HUES64 (cell line): ENCODE data around the gene TMEM169.

Experiments
- H3K27ac ChIP-seq: 2 replicates; pipeline ENCODE4 v1.7.0; 2013; ENCODE audit warnings: low read depth, low read length, inconsistent platforms
- H3K27me3 ChIP-seq: 2 replicates; pipeline ENCODE4 v1.6.1; 2013; ENCODE audit warnings: mild to moderate bottlenecking, low read length; ENCODE audit not compliant: insufficient read depth
- H3K36me3 ChIP-seq: 2 replicates; pipeline ENCODE4 v1.6.1; 2013; ENCODE audit warnings: mild to moderate bottlenecking, low read length; ENCODE audit not compliant: insufficient read depth
- H3K4me1 ChIP-seq: 2 replicates; pipeline ENCODE4 v1.6.1; 2013; ENCODE audit warnings: mild to moderate bottlenecking, low read length, moderate library complexity; ENCODE audit not compliant: insufficient read depth
- H3K4me3 ChIP-seq: 2 replicates; pipeline ENCODE4 v1.5.1; 2013; ENCODE audit warnings: mild to moderate bottlenecking, low read length, moderate library complexity
- H3K9ac ChIP-seq: 2 replicates; pipeline ENCODE4 v1.6.1; 2013; ENCODE audit warnings: mild to moderate bottlenecking, low read depth, low read length
- H3K9me3 ChIP-seq: 2 replicates; pipeline ENCODE4 v1.6.1; 2013; ENCODE audit warnings: low read depth, low read length; ENCODE audit not compliant: insufficient read depth
- WGBS: fragments of 150-250, 120-280 bp; methylation state at CpG from one replicate; pipeline ENCODE4 v1.1.7; 2013; ENCODE audit warnings: missing lambda C conversion rate; 5-methylcytosine and 5-hydroxymethylcytosine counted together

Gene TMEM169

DNA sequence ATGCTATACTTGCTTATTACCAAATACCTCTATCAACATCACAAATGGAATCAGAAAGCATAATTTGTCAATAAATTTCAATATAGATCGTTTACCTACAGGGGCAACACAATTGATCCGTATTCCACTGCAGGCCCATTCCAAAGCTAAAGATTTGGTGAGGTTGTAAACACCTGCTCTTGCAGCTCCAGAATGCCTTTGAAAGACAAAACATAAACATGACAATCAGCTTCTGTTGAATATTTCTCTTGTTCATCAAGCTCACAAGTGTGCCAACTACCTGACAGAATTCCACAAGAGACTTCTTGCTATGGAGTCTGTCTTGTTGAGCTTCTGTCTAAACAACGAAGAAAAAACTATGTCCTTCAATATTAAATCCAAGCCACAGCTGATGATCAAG lies 30.4 kb upstream of the TMEM169 start:
- 89% methylated on average over 3 of the region's 3 CpGs for WGBS

DNA sequence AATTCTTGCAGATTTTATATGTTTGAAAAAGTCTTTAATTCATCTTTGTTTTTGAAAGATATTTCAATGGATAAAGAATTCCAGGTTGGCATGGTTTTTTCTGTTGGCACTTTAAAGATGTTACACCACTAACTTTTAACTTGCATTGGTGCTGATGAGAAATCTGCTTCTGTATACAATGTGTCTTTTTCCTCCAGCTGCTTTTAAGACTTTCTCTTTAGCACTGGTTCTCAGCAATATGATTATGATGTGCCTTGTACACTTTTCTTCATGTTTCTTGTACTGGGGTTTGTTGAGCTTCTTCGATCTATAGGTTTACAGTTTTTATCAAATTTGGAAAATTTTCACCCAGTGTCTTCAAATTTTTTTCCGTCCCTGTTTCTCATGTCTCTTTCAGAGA lies 29.3 kb upstream of the TMEM169 start:
- no peaks in the 10 kb centered on the region for H3K27me3 ChIP-seq
- 98% methylated on average over 2 of the region's 2 CpGs for WGBS
- peak overlapping the region; percentile 35; the same call in 1 of the 2 replicates for H3K27ac ChIP-seq
- peaks cover 23% of the 10 kb centered on the region for H3K36me3 ChIP-seq
- H3K4me3 ChIP-seq = no peak overlapping the region
- H3K4me1 ChIP-seq = no peaks in the 10 kb centered on the region; the same call in 1 of the 2 replicates
- H3K9me3 ChIP-seq = no peaks in the 10 kb centered on the region
- H3K9ac ChIP-seq = no peak overlapping the region

More for the DNA sequence above, 30.4 kb upstream of the TMEM169 start:
- Histone ChIP-seq H3K36me3 (peaks cover 34% of the 10 kb centered on the region), H3K4me1 (no peaks in the 10 kb centered on the region; the same call in 1 of the 2 replicates), H3K9me3 (no peaks in the 10 kb centered on the region), H3K27ac (peak overlapping the region; percentile 88; the same call in 1 of the 2 replicates), H3K27me3 (no peaks in the 10 kb centered on the region), H3K9ac (0 out of 2 replicates have a peak overlapping the region, but pooled peaks have one; percentile 49), H3K4me3 (no peak overlapping the region)

DNA sequence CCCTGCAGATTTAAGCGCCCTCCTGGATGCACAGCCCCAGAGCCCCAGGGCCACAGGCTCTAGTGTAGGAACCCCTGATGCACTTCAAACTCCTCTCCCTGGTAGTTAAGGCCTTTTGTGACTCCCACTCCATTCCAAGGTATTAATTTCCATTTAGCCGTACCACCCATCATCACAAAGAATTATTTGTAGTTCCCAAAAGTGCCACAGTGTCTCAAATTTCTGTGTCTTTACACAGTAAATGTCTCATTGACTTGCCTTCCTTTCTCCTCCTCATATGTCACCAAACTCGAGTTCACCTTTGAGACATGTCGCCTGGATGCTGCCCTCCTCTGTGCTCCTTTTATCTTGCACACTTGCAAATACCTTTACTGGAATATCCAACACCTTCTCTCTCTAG lies 26.0 kb upstream of the TMEM169 start:
- WGBS = 90% methylated on average over 4 of the region's 4 CpGs
- Histone ChIP-seq H3K36me3 (peaks cover 26% of the 10 kb centered on the region), H3K27ac (no peak overlapping the region), H3K9ac (no peak overlapping the region), H3K4me3 (no peak overlapping the region), H3K4me1 (no peaks in the 10 kb centered on the region; the same call in 1 of the 2 replicates), H3K9me3 (0 out of 2 replicates have a peak, but pooled peaks cover 2% of the 10 kb centered on the region), H3K27me3 (no peaks in the 10 kb centered on the region)

DNA sequence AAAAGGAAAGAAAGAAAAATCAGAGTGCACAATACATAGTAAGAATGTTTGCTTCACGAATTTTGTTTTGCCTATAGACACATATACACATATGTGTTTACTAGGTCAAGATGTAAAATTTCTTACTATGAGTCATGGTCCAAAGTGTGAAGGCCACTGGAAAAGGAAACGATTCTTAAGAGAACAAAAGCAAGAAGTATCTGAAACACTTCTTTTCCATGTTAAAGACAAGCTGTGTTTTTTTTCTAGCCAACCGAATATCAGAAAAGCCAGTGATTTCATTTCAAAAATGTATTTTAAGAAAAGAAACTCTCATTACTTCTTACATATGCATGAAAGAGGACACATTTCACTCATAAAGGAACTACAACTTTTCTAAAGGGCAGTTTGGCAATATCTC lies 25.0 kb upstream of the TMEM169 start:
- 100% methylated on average over 2 of the region's 3 CpGs for WGBS
- no peaks in the 10 kb centered on the region for H3K27me3 ChIP-seq
- no peak overlapping the region for H3K4me3 ChIP-seq
- H3K27ac ChIP-seq = no peak overlapping the region
- H3K4me1 ChIP-seq = no peaks in the 10 kb centered on the region
- H3K36me3 ChIP-seq = peaks cover 31% of the 10 kb centered on the region
- H3K9me3 ChIP-seq = 0 out of 2 replicates have a peak, but pooled peaks cover 2% of the 10 kb centered on the region
- H3K9ac ChIP-seq = no peak overlapping the region

- Histone ChIP-seq H3K27me3 (no peaks in the 10 kb centered on the region), H3K36me3 (peaks cover 41% of the 10 kb centered on the region), H3K4me3 (no peak overlapping the region), H3K9ac (no peak overlapping the region), H3K27ac (0 out of 2 replicates have a peak overlapping the region, but pooled peaks have one; percentile 1), H3K4me1 (no peaks in the 10 kb centered on the region), H3K9me3 (0 out of 2 replicates have a peak, but pooled peaks cover 2% of the 10 kb centered on the region)
- 87% methylated on average over 7 of the region's 7 CpGs for WGBS
These were observed 24.0 kb upstream of the TMEM169 start for GRCh38 chr2:216057688-216058193.

DNA sequence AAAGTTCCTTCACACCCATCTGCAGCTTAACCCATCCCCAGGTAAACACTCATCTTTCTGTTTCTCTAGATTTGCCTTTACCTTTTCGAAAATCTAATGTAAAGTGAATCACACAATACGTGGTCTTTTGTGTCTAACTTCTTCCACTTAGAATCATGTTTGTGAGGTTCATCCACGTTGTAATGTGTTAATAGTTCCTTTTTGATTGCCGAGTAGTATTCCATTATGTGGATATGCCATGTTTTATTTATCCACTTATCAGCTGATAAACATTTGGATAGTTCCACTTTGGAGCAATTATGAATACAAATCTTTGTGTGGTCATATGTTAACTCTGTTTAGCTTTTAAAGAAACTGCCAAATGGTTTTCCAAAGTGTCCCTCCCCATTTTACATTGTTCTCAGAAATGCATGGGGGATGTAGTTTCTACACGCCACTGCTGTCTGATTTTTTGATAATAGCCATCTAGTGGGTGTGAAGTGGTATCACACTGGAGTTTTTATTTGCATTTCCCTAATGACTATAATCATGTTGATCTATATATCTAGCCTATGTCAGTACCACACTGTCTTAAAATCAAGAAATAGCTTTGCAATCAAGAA lies 22.4 kb upstream of the TMEM169 start:
- H3K27me3 ChIP-seq = no peaks in the 10 kb centered on the region
- H3K27ac ChIP-seq = no peak overlapping the region
- no peaks in the 10 kb centered on the region for H3K4me1 ChIP-seq
- peaks cover 48% of the 10 kb centered on the region for H3K36me3 ChIP-seq
- WGBS = 93% methylated on average over 5 of the region's 5 CpGs
- H3K4me3 ChIP-seq = no peak overlapping the region
- 0 out of 2 replicates have a peak, but pooled peaks cover 2% of the 10 kb centered on the region for H3K9me3 ChIP-seq
- no peak overlapping the region for H3K9ac ChIP-seq

DNA sequence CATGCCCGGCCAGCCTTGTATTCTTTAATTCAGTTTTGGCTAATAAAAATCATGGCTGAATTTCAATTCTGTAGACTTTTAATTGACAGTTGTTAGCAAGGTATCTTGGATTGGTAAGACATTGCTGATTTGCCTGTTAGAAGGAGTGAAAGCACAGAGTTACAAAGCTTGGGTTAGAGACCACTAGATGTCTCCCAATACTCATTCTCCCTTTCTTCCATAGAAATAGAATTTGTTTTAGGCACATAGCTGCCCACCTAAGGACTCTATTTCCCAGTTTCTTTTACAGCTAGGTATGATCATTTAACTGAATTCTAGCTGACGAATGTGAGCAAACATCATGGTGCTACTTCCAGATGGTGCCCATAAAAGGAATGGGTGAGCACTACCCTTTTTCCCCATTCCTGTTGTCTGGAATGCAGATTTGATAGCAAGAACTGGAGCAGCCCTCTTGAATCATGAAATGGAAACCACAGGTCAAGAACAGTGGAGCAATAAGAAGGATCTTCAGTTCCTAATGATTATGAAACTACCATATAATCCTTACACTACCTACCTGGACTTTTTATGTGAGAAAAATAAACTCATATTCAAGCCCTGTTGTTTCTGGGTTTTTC lies 17.6 kb upstream of the TMEM169 start:
- H3K36me3 ChIP-seq = peaks cover 56% of the 10 kb centered on the region
- no peaks in the 10 kb centered on the region for H3K4me1 ChIP-seq
- H3K4me3 ChIP-seq = no peak overlapping the region
- no peak overlapping the region for H3K27ac ChIP-seq
- no peak overlapping the region for H3K9ac ChIP-seq
- 96% methylated on average over 2 of the region's 2 CpGs for WGBS
- H3K27me3 ChIP-seq = no peaks in the 10 kb centered on the region
- H3K9me3 ChIP-seq = 0 out of 2 replicates have a peak, but pooled peaks cover 2% of the 10 kb centered on the region

DNA sequence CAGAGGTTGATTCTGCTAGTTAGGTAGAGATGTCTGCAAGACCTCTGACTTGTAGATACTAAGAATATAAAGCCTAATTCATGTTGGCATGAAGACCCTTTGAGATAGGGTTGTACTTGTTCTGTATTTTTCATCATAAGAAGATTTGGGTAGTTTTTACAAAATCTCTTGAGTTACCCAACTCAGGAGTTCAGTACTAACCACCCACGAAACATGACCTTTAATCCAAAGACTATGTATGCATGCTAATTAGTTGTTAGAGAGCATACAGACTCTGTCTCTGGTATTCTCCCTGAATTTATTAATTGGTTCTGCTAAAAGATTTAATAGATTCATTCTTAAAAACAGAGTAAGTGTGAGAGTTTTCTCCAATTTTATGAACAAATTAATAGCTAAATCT lies 17.1 kb upstream of the TMEM169 start:
- Histone ChIP-seq H3K27me3 (no peaks in the 10 kb centered on the region), H3K4me3 (no peak overlapping the region)
- no CpG with 5 or more reads among the region's 1 CpG for WGBS

GRCh38 chr2:216066230-216066629 lies 15.5 kb upstream of the TMEM169 start:
- peaks cover 39% of the 10 kb centered on the region for H3K36me3 ChIP-seq
- 89% methylated on average over 4 of the region's 5 CpGs for WGBS
- no peak overlapping the region for H3K9ac ChIP-seq
- H3K27ac ChIP-seq = no peak overlapping the region
- no peak overlapping the region for H3K4me3 ChIP-seq
- H3K9me3 ChIP-seq = no peaks in the 10 kb centered on the region
- no peaks in the 10 kb centered on the region for H3K4me1 ChIP-seq
- no peaks in the 10 kb centered on the region for H3K27me3 ChIP-seq

More for the DNA sequence above, 17.1 kb upstream of the TMEM169 start:
- H3K9ac ChIP-seq = no peak overlapping the region
- H3K4me1 ChIP-seq = no peaks in the 10 kb centered on the region
- H3K36me3 ChIP-seq = peaks cover 51% of the 10 kb centered on the region
- no peaks in the 10 kb centered on the region for H3K9me3 ChIP-seq
- H3K27ac ChIP-seq = no peak overlapping the region

- no peak overlapping the region for H3K27ac ChIP-seq
- no peak overlapping the region for H3K9ac ChIP-seq
- no peaks in the 10 kb centered on the region for H3K27me3 ChIP-seq
- 90% methylated on average over 2 of the region's 2 CpGs for WGBS
- no peak overlapping the region for H3K4me3 ChIP-seq
- no peaks in the 10 kb centered on the region for H3K4me1 ChIP-seq
- H3K9me3 ChIP-seq = no peaks in the 10 kb centered on the region
- H3K36me3 ChIP-seq = peaks cover 40% of the 10 kb centered on the region
These were observed 12.7 kb upstream of the TMEM169 start for GRCh38 chr2:216069028-216069427.

- no peak overlapping the region for H3K4me3 ChIP-seq
- H3K9me3 ChIP-seq = no peaks in the 10 kb centered on the region
- H3K9ac ChIP-seq = no peak overlapping the region
- H3K27ac ChIP-seq = no peak overlapping the region
- 94% methylated on average over 6 of the region's 6 CpGs for WGBS
- peaks cover 34% of the 10 kb centered on the region for H3K36me3 ChIP-seq
- H3K27me3 ChIP-seq = no peaks in the 10 kb centered on the region
- H3K4me1 ChIP-seq = no peaks in the 10 kb centered on the region
These were observed 11.5 kb upstream of the TMEM169 start for GRCh38 chr2:216070195-216070594.
